SK-N-MC (cell line): ENCODE data around the gene PLEKHM1.
"Not testable (repeated sequence)": the region's sequence is repeated elsewhere in the genome, so short reads cannot be mapped to it uniquely, and the experiment has no call there.

Experiments
- EZH2 ChIP-seq: fragments of 200-600 bp; sonication (generic); IDR thresholded peaks from one replicate; pipeline ENCODE4 v1.6.1; 2017; ENCODE audit warnings: antibody characterized with exemption
- POLR2AphosphoS5 ChIP-seq: IDR thresholded peaks from 2 replicates; pipeline ENCODE4 v1.6.1; 2012; ENCODE audit warnings: mild to moderate bottlenecking, low read depth, low read length, borderline replicate concordance

DNA sequence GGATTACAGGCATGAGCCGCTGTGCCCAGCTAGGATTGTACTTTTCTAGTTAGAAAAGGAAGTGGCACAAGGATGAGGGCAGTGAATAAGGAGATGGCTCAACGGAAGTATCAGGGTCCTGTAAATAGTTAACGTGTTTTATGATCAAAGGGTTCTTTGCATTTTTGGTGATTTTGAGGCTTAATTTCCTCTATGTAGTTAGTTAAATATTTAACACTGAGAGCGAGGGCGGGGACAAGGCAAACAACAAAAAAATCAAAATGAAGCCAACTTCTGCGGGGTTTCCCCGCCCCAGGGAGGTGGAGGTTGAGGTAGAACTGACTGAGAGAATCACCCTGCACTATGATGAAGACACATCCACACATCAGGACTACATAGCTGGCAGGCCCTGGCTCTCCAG is 42.5 kb downstream of the PLEKHM1 start:
- not testable (repeated sequence) for TF ChIP-seq POLR2AphosphoS5, EZH2
